Measurements from ENCODE around the gene BCAS1. TPM values are rescaled to one million over a fixed set of nuclear protein-coding genes. Genes with fewer than 3 reads are reported as not detected.
"Not testable (repeated sequence)": the region's sequence is repeated elsewhere in the genome, so short reads cannot be mapped to it uniquely, and the experiment has no call there.

BCAS1 gene
- total and polyA plus RNA-seq, 2 donors (not counting 3 experiments of a cell fraction or from before 2014, with no cell fraction given) = not detected

- Histone ChIP-seq H4K20me1 (replicated peaks; ENCODE audit: control insufficient read depth, extremely low read depth, insufficient read depth, low read length) (no peaks in the 10 kb centered on the region), H3K27ac (ENCODE audit: insufficient read depth, low read depth, low read length) (no peak overlapping the region), H2AFZ (ENCODE audit: low read depth, low read length) (no peak overlapping the region), H3K79me2 (ENCODE audit: control insufficient read depth, insufficient read depth, low read length) (no peaks in the 10 kb centered on the region), H3K36me3 (ENCODE audit: control insufficient read depth in 2 of 2, extremely low read depth in 1 of 2, insufficient read depth in 2 of 2, low read length in 2 of 2) (no peaks in the 10 kb centered on the region), H3K4me2 (ENCODE audit: insufficient read depth, low read length) (no peak overlapping the region), H3K27me3 (ENCODE audit: control insufficient read depth in 2 of 2, insufficient read depth in 2 of 2, low read length in 2 of 2) (peaks cover 0 to under 1% of the 10 kb centered on the region in 2 experiments), H3K9me1 (replicated peaks; ENCODE audit: control insufficient read depth, extremely low read depth, insufficient read depth, low read length) (no peaks in the 10 kb centered on the region), H3K9ac (replicated peaks; ENCODE audit: extremely low read depth, insufficient read depth, low read length) (no peak overlapping the region), H3K4me3 (replicated peaks in 1 of 3; ENCODE audit: insufficient read depth in 1 of 3, low read depth in 1 of 3, low read length in 3 of 3) (no peak overlapping the region), H3K4me1 (ENCODE audit: control insufficient read depth, extremely low read depth, insufficient read depth, low read length) (no peaks in the 10 kb centered on the region), H3K9me3 (replicated peaks; ENCODE audit: control insufficient read depth, insufficient read depth, low read length) (no peaks in the 10 kb centered on the region)
- POLR2A ChIA-PET = no interaction called here
- CTCF ChIA-PET = no interaction called here
- intact Hi-C loops (cut with micrococcal nuclease) (no loop called here), dilution Hi-C loops (cut with MboI; ENCODE audit: extremely low pct_ligation_motif_present, low sequenced_read_pairs) (no loop called here)
- DNase-seq (ENCODE audit: low read depth, low spot score) (no peak), FAIRE-seq (no peak)
- TF ChIP-seq GATA2 (IDR thresholded peaks at IDR 0.05; ENCODE audit: insufficient read depth, insufficient read length, low read depth, low read length) (no peak), FOS (IDR thresholded peaks at IDR 0.05; ENCODE audit: borderline replicate concordance, insufficient read depth, low read length) (no peak), EZH2 (IDR thresholded peaks at IDR 0.05; ENCODE audit: borderline replicate concordance, low read depth, low read length, severe bottlenecking) (no peak), MAX (IDR thresholded peaks at IDR 0.05; ENCODE audit: insufficient read depth, insufficient read length) (no peak), JUN (IDR thresholded peaks at IDR 0.05; ENCODE audit: borderline replicate concordance, insufficient read depth, insufficient read length, low read depth) (no peak), POLR2A (IDR thresholded peaks at IDR 0.05; ENCODE audit: low read depth, low read length) (no peak), CTCF (IDR thresholded peaks at IDR 0.05; ENCODE audit: extremely low read depth in 1 of 2, insufficient read depth in 1 of 2, low read depth in 1 of 2, low read length in 2 of 2) (no peak), MYC (IDR thresholded peaks at IDR 0.05; ENCODE audit: low read depth, low read length) (no peak), POLR2AphosphoS5 (IDR thresholded peaks at IDR 0.05; ENCODE audit: insufficient read depth, low read depth, low read length) (no peak)
- BruUV-seq (replicated peaks) = no TSS peak
Observed at GRCh38 chr20:53974785-53975555, 95.4 kb downstream of the BCAS1 start.

- H3K9ac ChIP-seq (replicated peaks; ENCODE audit: extremely low read depth, insufficient read depth, low read length); DNase-seq (ENCODE audit: low read depth, low spot score); H3K79me2 ChIP-seq (ENCODE audit: control insufficient read depth, insufficient read depth, low read length); H3K36me3 ChIP-seq (ENCODE audit: control insufficient read depth in 2 of 2, extremely low read depth in 1 of 2, insufficient read depth in 2 of 2, low read length in 2 of 2); BruUV-seq (replicated peaks); dilution Hi-C loops (cut with MboI; ENCODE audit: extremely low pct_ligation_motif_present, low sequenced_read_pairs); POLR2A ChIA-PET; intact Hi-C loops (cut with micrococcal nuclease); H3K9me1 ChIP-seq (replicated peaks; ENCODE audit: control insufficient read depth, extremely low read depth, insufficient read depth, low read length); H4K20me1 ChIP-seq (replicated peaks; ENCODE audit: control insufficient read depth, extremely low read depth, insufficient read depth, low read length); H3K27ac ChIP-seq (ENCODE audit: insufficient read depth, low read depth, low read length); H2AFZ ChIP-seq (ENCODE audit: low read depth, low read length); FAIRE-seq; H3K27me3 ChIP-seq (ENCODE audit: control insufficient read depth in 2 of 2, insufficient read depth in 2 of 2, low read length in 2 of 2); H3K9me3 ChIP-seq (replicated peaks; ENCODE audit: control insufficient read depth, insufficient read depth, low read length); H3K4me2 ChIP-seq (ENCODE audit: insufficient read depth, low read length); H3K4me1 ChIP-seq (ENCODE audit: control insufficient read depth, extremely low read depth, insufficient read depth, low read length); H3K4me3 ChIP-seq (replicated peaks in 1 of 3; ENCODE audit: insufficient read depth in 1 of 3, low read depth in 1 of 3, low read length in 3 of 3); CTCF ChIA-PET: not testable (repeated sequence)
Observed at GRCh38 chr20:53973882-53974281, 96.5 kb downstream of the BCAS1 start.
